ENCODE data around the gene PRKAG2. TPM values are rescaled to one million over a fixed set of nuclear protein-coding genes. Genes with fewer than 3 reads are reported as not detected.

Gene PRKAG2
- total RNA-seq, 1 donor from 2014 or later = 22.6 TPM

DNA sequence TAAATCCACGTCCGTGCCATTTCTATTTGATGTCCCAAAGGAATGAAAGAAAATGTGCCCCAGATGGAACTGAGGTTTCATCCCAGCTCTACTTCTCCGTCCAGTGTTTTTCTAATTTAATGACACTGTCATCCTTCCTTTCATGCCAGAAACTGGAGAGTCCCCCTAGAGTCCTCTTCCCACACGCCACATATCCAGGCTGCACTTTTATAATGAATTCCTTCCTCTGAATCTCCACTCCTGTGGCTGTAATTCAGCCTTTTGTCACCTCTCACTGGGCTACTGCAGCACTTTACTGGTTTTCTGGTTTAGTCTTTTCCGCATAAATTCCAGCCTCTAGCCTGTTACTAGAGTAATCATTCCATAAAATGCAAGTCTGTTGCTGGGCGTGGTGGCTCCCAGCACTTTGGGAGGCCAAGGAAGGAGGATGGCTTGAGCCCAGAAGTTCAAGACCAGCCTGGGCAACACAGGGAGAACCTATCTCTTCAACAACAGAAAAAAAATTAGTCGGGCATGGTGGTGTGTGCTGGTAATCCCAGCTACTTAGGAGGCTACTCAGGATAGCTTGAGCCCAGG, 214.6 kb downstream of the PRKAG2 start:
- no peak for DNase-seq (ENCODE audit: low read depth)

DNA sequence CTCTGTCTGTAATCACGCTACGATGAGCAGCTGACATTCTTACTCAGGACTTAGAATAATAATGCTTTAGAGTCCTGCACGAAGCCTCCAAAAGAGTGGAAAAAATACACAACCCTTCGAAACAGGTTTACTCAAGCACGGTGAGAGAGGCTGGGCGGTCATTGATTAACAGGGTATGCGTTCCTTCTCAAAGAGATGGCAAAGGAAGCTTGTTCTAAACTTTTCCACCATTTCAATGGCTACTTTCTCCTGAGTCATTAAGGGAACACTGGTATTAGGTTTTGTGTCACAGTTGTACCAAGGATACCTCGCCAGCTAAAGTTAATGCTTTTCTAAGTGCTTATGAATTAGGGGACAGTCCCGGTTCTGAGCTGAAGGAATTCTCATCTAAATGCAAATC, 215.3 kb downstream of the PRKAG2 start:
- no peak for DNase-seq (ENCODE audit: low read depth)

DNA sequence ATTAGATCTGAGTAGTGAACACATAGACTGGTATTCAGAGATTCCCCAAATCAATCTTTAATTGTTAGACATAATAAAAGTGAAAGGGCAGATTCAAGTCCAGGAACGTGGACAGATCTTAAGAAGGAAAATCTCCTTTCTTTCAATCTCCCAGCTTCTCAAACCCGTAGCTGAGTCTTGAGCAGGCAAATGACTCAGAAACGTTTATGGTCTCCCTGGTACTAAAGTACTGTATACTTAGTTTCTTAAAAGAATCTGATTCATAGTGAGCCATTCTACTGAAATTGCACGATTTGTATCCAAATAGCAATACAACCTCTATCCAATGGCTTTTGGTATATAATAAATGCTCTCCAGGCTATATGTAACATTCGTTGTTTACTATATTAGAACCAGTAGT, 216.8 kb downstream of the PRKAG2 start:
- DNase-seq (ENCODE audit: low read depth) = no peak

DNA sequence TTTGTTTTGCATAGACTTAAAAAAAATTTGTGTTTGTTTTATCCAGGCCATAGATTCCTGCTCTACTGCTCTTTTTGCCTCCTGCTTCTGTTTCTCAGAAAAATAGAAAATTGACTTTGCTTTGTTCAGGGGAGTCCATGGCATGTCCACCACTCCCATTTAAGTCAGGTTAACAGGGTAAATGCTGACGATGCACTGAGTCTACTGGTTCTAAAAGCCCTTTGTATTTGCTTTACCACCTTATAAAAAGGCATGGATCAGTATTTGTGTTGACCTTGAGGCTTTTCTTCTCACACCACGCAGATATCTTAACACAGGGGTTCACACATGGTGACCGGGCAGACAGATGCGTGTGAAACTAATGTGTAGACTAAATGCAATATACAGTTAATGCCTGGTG, 217.7 kb downstream of the PRKAG2 start:
- no peak for DNase-seq (ENCODE audit: low read depth)

DNA sequence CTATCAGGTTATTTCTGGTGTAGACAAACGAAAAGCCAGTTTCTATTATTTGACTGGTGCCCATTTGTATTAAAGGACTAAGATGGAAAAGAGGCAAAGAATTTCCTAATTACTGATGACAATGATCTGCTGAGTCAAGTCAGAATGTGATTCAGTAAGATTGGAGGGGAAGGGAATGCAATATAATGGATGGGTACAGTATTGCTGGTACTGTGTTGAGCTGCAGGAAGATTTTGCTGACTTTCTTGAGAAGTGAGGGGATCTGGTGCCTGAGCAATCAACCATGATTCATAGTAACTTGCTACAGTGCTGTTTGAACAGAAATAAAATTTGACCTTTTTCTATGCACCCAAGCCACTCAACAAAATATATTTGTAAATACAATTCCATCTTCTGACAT, 218.1 kb downstream of the PRKAG2 start:
- no peak for DNase-seq (ENCODE audit: low read depth)

DNA sequence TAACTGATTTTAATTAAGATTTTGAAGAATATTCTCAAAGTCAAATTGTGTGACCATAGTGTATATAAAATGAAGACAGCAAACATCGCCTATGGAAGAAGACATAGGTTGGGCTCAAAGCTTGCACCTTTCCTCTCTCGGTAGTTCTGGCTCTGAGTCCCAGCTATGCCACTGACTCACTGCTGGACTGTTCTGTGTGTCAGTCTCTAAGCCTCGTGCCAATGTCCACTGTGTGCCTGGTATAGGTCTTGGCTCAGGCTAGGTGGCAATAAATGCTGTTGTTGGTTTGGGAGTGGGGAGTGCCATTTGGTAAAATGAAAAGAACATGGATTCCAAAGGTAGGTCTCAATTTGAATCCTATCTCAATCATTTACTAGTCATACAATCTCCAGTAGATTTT, 219.7 kb downstream of the PRKAG2 start:
- no peak for DNase-seq (ENCODE audit: low read depth)

DNA sequence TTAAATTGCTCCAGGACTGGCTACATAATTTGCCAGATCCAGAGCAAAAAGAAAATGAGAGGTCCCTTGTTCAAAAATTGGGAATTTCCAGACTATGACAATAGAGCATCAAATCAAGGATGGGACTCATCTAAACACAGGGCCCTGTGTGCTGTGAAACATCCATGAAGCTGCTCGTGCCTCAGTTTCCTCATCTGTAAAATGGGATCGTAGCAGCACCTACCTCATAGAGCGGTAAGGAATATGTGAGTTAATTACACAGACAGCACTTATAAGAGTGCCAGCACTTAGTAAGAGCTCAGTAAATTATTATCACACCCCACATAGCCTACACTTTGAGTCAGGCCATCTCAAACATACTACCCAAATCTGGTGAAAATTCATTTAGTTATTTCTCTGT, 221.4 kb downstream of the PRKAG2 start:
- DNase-seq (ENCODE audit: low read depth) = no peak

DNA sequence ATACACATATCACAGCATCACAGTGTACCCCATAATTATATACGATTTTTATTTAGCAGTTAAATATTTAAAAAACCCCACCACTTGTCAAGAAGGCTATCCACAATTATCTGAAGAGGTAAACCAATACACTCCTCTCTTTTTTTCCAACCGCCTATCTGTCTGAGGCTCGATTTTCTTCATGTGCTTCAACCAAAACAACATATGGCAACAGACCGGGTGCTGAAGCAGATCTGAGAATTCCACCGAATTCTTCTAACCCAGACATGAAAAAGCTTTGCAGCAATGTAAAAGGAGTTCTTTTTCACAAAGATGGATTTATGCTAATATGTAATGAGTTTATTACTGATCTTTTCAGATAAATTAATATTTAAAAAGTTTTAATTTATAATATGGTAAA, 224.8 kb downstream of the PRKAG2 start:
- no peak for DNase-seq (ENCODE audit: low read depth)

DNA sequence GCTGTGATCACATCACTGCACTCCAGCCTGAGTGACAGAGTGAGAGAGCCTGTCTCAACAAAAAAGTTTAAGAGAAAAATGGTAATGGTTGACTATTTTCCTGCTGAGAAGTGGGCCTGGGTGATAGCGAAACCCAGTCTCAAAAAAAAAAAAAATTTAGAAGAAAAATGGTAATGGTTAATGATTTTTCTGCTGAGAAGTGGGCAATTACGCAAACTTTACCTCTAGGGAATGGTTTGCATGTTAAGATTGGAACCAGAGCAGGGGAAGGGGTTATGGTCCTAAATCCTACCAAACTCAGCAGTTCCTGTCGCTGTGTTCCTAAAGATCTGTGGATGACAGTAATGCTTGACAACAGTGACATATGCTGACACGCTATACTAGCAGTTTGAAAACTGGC, 226.8 kb downstream of the PRKAG2 start:
- DNase-seq (ENCODE audit: low read depth) = no peak

DNA sequence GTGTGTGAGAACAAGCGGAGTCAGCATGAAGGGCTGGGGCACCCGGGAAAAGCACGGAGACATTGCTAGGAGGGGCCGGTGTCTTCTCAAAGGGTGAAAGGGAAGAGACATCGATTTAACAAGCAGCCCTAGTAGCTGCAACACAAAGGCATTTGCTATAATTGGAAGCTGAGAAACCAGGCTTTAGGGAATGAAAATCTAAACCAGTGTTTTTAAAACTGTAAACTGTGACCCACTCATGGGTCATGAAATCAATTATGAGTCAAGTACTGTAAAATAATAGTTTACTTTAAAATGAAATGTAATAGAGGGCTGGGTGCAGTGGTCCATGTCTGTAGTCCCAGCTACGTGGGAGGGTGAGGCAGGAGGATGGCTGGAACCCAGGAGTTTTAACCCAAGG, 228.5 kb downstream of the PRKAG2 start:
- DNase-seq (ENCODE audit: low read depth) = no peak

DNA sequence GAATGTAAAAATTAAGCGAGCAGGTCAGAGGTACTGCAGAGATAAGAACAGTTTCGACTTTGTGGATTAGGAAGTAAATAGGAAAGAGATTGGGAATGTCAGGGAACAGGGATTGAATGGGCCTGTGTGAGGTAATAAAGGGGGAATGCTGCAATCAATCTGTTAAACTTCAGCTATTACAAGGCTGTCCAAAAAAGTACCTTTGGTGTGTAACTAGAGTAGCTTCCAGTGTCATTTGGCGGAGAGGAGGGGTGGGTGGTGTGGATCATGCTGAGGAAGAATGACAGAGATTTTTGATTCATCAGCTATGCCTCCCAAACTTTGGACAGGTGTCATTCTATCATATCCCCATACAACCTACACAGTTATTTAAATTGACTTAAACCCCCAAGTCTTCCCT, 229.0 kb downstream of the PRKAG2 start:
- no peak for DNase-seq (ENCODE audit: low read depth)

DNA sequence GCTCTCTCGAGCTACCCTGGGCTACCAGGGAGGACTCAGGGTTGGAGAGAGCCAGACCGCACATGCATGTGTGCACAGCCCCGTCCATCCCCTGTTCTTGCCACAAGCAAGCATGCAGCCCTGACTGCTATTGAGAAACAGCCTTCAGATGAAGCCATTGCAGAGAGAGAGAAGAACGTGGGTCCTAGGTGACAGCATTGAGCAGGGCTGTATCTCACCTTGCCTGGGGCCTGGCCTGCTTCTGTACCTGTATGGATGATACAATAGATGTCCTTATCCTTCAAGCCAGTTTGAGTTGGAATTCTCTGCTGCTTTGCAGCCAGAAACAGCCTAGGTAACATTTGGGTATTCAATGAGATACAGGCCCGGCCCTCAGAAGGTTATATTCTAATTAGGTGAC, 229.9 kb downstream of the PRKAG2 start:
- no peak for DNase-seq (ENCODE audit: low read depth)

DNA sequence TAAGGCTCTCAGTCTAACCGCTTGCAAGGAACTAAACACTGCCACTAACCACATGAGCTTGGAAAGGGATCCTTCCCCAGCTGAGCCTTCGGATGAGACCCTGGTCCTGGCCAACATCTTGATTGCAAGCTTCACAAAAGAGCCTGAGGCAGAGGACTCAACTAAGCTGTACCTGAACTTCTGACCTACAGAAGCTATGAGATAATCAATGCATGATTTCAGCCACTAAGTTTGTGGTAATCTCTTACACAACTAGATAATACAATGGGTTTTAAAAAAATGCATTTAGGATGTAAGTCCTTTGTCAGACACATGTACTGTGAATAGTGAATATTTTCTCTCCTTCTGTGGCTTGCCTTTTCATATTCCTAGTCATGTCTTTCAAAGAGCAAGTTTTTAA, 231.6 kb downstream of the PRKAG2 start:
- DNase-seq (ENCODE audit: low read depth) = no peak

DNA sequence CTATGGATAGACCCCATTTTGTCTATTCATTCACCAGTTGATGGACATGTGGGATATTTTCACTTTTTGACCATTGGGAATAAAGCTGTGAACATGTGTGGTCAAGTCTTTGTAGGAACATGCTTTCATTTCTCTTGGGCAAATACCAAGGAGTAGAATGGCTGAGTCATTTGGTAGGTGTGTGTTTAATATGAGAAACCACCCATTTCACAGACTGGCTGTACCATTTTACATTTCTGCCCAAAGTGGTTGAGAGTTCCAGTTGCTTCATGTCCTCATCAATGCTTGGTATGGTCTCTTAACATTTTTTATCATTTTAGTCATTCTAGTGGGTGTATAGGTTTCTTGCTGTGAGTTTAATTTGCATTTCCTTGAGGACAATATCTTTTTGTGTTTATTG, 232.4 kb downstream of the PRKAG2 start:
- DNase-seq (ENCODE audit: low read depth) = no peak

DNA sequence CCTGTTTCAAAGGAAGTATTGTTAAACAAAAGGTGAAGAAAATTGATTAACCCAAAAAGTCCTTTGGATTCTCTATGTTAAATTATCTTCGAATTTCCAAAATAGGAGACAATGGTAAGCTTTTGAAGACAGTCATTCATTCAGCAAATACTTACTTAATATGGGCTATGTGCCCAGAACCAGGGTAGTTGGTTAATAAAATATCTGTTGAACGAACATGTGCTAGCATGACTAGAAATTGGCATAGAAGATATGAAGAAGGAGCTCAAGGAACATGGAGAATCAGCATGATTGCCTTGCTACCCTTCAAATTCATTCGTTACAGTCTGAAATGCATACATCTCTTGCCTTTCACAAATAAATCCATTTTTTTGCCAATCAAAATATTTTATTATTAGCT, 234.2 kb downstream of the PRKAG2 start:
- DNase-seq (ENCODE audit: low read depth) = no peak

DNA sequence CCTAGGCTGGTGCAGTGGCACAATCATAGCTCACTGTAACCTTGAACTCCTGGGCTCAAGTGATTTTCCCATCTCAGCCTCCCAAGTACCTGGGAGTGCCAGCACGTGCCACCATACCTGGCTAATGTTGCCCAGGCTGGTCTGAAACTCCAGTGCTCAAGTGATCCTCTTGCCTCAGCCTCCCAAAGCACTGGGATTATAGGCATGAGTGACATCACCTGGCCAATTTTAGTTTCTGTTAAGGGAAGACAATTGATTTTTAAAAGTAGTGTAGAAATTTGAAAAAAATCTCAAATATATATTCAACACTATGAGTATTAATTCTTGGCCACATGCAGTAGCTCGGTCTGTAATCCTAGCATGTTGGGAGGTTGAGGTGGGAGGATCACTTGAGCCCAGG, 235.3 kb downstream of the PRKAG2 start:
- no peak for DNase-seq (ENCODE audit: low read depth)

DNA sequence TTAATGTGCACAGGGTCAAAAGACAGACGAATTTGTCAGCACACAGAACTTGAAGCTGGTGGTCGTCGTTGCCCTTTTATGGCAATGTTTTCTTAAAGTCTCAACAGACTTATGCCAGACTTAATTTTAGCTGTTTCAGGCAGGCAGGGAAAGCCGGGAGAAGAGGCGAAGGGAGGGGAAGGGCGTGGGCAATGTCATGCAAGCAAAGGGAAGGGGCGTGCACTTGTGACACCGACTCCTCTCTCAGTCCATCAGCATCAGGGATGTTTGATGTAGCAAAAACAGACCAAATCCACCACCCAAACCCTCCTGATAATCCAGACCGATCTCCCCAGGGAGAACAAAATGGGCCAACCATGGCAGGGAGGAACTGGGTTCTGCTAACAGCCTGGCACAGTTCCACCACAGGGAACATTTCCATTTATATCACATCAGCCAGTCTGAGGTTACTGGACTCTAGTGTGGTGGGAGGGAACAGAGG, 239.1 kb downstream of the PRKAG2 start:
- DNase-seq (ENCODE audit: low read depth) = peak; percentile 60

DNA sequence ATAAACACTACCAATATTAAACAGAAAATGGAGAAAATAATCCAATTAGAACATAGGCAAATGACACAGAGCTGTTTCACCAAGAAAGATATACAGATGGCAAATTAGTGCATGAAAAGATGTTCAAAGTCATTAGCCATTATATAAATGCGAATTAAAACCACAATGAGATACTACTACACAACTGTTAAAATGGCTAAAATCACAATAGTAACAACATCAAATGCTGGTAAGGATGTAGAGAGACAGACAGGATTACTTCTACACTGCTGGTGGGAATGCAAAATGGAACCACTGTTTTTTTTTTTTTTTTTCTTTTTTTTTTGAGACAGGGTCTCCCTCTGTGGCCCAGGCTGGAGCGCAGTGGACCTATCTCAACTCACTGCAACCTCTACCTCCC, 242.3 kb downstream of the PRKAG2 start:
- DNase-seq (ENCODE audit: low read depth) = no peak

DNA sequence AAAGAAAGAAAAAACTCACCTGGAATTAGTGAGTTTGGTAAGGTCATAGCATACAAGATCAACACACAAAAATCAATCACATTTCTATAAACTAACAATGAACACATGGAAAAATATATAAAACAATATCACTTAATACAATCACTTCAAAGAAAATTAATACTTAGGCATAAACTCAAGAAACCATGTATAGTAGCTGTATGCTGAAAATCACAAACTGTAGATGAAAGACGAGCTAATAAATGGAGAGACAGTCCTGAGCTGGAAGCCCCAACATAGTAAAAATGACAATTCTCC, 243.5 kb downstream of the PRKAG2 start:
- DNase-seq (ENCODE audit: low read depth) = no peak

DNA sequence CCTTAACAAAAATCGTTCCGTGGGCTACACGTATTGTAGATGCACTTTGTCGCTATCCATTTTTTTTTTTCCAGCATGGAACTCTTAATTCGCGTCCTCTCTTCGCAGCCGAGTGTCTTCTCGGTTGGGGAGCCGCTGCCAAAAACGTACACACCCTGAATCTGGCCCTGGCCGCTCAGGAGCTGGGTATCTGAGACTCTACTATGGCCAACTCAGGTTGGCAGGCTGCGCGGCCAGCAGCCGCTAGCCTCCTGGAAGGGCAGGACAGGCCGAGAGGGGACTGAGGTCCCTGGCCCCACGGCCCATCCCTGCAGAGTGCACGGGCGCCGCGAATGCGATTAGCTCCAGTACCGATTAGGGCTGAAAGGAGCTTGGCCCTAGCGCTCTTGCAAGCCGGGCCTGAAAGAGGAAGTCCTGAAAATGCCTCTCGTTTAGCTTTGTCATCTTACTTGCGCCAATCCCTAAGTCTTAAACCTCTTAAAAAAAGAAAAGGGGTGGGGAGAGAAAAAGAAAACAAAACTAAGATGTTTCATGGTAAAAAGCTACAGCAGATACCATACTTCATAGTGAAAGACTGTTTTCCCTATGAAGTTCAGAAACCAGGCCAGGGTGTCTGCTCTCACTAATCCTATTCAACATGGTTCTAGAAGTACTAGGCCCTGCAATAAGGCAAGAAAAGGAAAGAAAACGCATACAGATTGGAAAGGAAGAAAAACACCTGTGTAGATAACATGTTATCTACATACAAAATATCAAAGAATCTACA, 244.0 kb downstream of the PRKAG2 start:
- DNase-seq (ENCODE audit: low read depth) = no peak

DNA sequence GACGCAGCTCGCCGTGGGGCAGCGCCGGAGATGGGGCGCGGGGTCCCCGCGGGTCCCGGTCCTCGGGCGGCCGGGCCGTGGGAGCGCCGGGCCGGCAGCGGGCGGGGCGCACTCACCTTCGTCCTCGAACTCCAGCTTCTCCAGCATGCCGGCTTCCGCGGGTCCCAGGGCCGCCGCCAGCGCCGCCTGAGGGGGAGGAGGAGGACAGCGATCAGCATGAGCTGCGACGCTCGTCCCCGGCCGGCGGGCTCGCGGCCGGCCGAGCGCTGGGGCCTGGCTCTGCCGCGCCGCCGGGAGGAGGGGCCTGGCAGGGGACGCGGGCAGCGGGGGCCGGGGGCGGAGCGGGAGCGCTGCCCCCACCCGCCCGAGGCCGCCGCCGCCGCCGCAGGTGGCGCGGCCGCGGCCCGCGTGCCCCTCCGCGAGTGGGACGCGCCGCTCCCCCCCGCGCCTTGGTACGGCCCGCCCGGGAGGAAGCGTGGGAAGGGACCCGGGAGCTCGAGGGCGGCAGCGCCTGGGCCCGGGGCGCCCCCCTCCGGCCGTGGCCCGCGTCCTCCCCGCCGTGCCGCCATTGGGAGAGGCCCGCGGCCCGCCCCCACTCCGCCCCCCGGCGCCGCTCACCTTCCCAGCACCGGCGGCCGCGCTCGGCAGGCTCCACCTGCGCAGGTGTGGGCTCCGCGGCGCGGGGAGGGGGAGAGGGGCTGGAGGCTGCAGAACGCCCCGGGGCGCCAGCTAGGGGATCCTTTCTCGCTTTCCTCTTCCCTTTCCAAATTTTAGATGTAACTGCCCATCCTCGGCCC, 244.8 kb downstream of the PRKAG2 start:
- DNase-seq (ENCODE audit: low read depth) = peak; percentile 88

DNA sequence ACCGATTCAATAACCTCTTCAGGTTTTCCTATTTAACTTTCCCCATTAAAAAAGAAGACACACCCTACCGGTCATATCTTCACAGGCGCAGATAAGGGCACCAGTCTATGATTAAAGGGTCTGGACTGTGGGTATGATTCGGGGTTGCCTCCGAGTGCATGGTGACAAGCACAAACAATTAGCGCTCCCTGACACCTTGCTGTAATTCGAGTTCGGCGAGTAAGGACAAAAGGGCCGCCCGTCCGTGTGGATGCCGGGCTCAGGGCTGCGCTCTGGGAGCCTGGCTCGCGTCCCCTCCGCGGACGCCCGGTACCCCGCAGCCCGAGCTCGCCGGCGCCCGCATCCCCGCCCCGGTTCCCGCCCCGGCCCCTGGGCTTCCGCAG, 245.4 kb downstream of the PRKAG2 start:
- DNase-seq (ENCODE audit: low read depth) = peak; percentile 53

All from myocyte (in vitro differentiated cells).